Activated CD8-positive, alpha-beta memory T cell treated with anti-CD3 and anti-CD28 coated beads, Interleukin-2, amount 50 U/mL, for 24 hours (primary cell): ENCODE data around the gene KLHL8.
"Not testable (repeated sequence)": the region's sequence is repeated elsewhere in the genome, so short reads cannot be mapped to it uniquely, and the experiment has no call there.

Experiments used
- DNase-seq: peaks from one replicate; pipeline ENCODE4 v3.0.0-alpha.2; 2020; ENCODE audit errors: extremely low read depth

KLHL8 gene

GRCh38 chr4:87179751-87180150 lies 40.7 kb downstream of the KLHL8 start:
- DNase-seq: no peak

GRCh38 chr4:87174672-87175071 lies 45.7 kb downstream of the KLHL8 start:
- DNase-seq: no peak

GRCh38 chr4:87171944-87172343 lies 48.5 kb downstream of the KLHL8 start:
- no peak for DNase-seq

GRCh38 chr4:87166296-87166854 lies 54.0 kb downstream of the KLHL8 start:
- no peak for DNase-seq

GRCh38 chr4:87165892-87166291 lies 54.5 kb downstream of the KLHL8 start:
- no peak for DNase-seq

- no peak for DNase-seq
Measured at GRCh38 chr4:87153078-87153870, 67.1 kb downstream of the KLHL8 start.

GRCh38 chr4:87152310-87153041 lies 67.9 kb downstream of the KLHL8 start:
- no peak for DNase-seq

GRCh38 chr4:87151730-87152129 lies 68.7 kb downstream of the KLHL8 start:
- no peak for DNase-seq

- DNase-seq: peak; percentile 4
Measured at GRCh38 chr4:87150498-87151261, 69.7 kb downstream of the KLHL8 start.

GRCh38 chr4:87147116-87147515 lies 73.3 kb downstream of the KLHL8 start:
- DNase-seq: no peak

- DNase-seq: not testable (repeated sequence)
Measured at GRCh38 chr4:87145934-87146333, 74.5 kb downstream of the KLHL8 start.

- DNase-seq: no peak
Measured at GRCh38 chr4:87144356-87144755, 76.1 kb downstream of the KLHL8 start.

GRCh38 chr4:87141428-87141827 lies 79.0 kb downstream of the KLHL8 start:
- DNase-seq: no peak

GRCh38 chr4:87134122-87134521 lies 86.3 kb downstream of the KLHL8 start:
- DNase-seq: no peak

GRCh38 chr4:87133183-87133582 lies 87.2 kb downstream of the KLHL8 start:
- DNase-seq: no peak

GRCh38 chr4:87132035-87132434 lies 88.4 kb downstream of the KLHL8 start:
- no peak for DNase-seq

GRCh38 chr4:87130985-87131703 lies 89.3 kb downstream of the KLHL8 start:
- no peak for DNase-seq

- no peak for DNase-seq
Measured at GRCh38 chr4:87129681-87130080, 90.7 kb downstream of the KLHL8 start.

GRCh38 chr4:87128006-87128705 lies 92.3 kb downstream of the KLHL8 start:
- no peak for DNase-seq

GRCh38 chr4:87126056-87126455 lies 94.4 kb downstream of the KLHL8 start:
- no peak for DNase-seq

GRCh38 chr4:87122252-87122651 lies 98.2 kb downstream of the KLHL8 start:
- DNase-seq: no peak
